ENCODE measurements around the gene COL20A1.

GRCh38 chr20:63273059-63273579 is 19.9 kb upstream of the COL20A1 start:
- TF ChIP-seq CTCF (IDR thresholded peaks at IDR 0.05) (no peak), POLR2A (IDR thresholded peaks at IDR 0.05) (no peak), EP300 (IDR thresholded peaks at IDR 0.05) (no peak), POLR2AphosphoS5 (IDR thresholded peaks at IDR 0.05) (no peak)

Data from stomach (tissue), 4 donors.